Prostate gland (tissue), 2 donors: ENCODE results near the gene TEX55.
"Not testable (repeated sequence)": the region's sequence is repeated elsewhere in the genome, so short reads cannot be mapped to it uniquely, and the experiment has no call there.

Source experiments
- CTCF ChIP-seq, 4 experiments: fragments of 200-600 bp in 2 of 4; fragments of 450-650 bp in 2 of 4; sonication (generic) in 2 of 4; IDR thresholded peaks; 1 replicate in 3 of 4; 2 replicates in 1 of 4; pipeline ENCODE4 v1.5.1; 2016 to 2019; ENCODE audit warnings: antibody characterized with exemption in 4 of 4, mild to moderate bottlenecking in 2 of 4, moderate library complexity in 2 of 4
- POLR2A ChIP-seq: fragments of 450-650 bp; IDR thresholded peaks from one replicate; pipeline ENCODE4 v1.6.1; 2016; ENCODE audit warnings: antibody characterized with exemption, mild to moderate bottlenecking
- POLR2AphosphoS5 ChIP-seq: sonication (generic); formaldehyde crosslinking; IDR thresholded peaks from one replicate; pipeline ENCODE4 v1.6.1; 2017; ENCODE audit warnings: antibody characterized with exemption

DNA sequence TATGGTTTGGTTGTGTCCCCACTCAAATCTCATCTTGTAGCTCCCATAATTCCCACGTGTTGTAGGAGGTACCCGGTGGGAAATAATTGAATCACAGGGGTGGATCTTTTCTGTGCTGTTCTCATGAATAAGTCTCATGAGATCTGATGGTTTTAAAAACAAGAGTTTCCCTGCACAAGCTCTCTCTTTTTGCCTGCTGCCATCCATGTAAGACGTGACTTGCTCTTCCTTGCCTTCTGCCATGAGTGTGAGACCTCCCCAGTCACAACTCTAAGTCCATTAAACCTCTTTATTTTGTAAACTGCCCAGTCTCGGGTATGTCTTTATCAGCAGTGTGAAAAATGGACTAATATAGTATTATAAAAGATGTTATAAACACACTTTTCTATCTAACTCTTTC lies 6.6 kb upstream of the TEX55 start:
- TF ChIP-seq CTCF (IDR thresholded peaks at IDR 0.05); POLR2A; POLR2AphosphoS5: not testable (repeated sequence)
